Breast epithelium (tissue), 4 donors: ENCODE results near the gene CDC42SE2. TPM values are rescaled to one million over a fixed set of nuclear protein-coding genes. Genes with fewer than 3 reads are reported as not detected.

Experiments used
- DNase-seq, 2 donors: peaks; one replicate each; pipeline ENCODE4 v3.0.0-alpha.2; 2019; ENCODE audit warnings: low spot score in 2 of 2
- H3K27ac ChIP-seq, 2 donors: fragments of 200-600 bp; sonication (generic) in 1 of 2; one replicate each; pipeline ENCODE4 v1.5.1; 2016 to 2019; ENCODE audit warnings: mild to moderate bottlenecking in 1 of 2
- H3K27me3 ChIP-seq, 2 donors: fragments of 200-600 bp; sonication (generic) in 1 of 2; one replicate each; pipeline versions ENCODE4 v1.5.1 to v1.6.0; 2017 to 2019; ENCODE audit warnings: control low read depth in 1 of 2, mild to moderate bottlenecking in 1 of 2
- H3K36me3 ChIP-seq: fragments of 200-600 bp; one replicate; pipeline ENCODE4 v1.5.1; 2019
- H3K4me1 ChIP-seq, 2 donors: fragments of 200-600 bp; sonication (generic); one replicate each; pipeline ENCODE4 v1.5.1; 2016 to 2019; ENCODE audit warnings: control low read depth in 1 of 2
- H3K4me3 ChIP-seq, 3 donors: fragments of 200-600 bp; sonication (generic); 1 replicate in 2 of 3; 2 replicates in 1 of 3; pipeline ENCODE4 v1.5.1; 2016 to 2019; ENCODE audit warnings: mild to moderate bottlenecking in 3 of 3, moderate library complexity in 2 of 3
- H3K9me3 ChIP-seq, 2 donors: fragments of 200-600 bp; sonication (generic) in 1 of 2; one replicate each; pipeline ENCODE4 v1.5.1; 2016 to 2019; ENCODE audit warnings: control low read depth in 1 of 2
- CTCF ChIP-seq, 3 donors: fragments of 450-650 bp; IDR thresholded peaks; one replicate each; pipeline ENCODE4 v1.5.1; 2016 to 2017; ENCODE audit warnings: antibody characterized with exemption in 3 of 3, mild to moderate bottlenecking in 3 of 3, moderate library complexity in 3 of 3
- POLR2A ChIP-seq: fragments of 450-650 bp; IDR thresholded peaks from one replicate; pipeline ENCODE4 v1.6.1; 2016; ENCODE audit warnings: antibody characterized with exemption, mild to moderate bottlenecking, moderate library complexity
- POLR2AphosphoS5 ChIP-seq, 3 donors: sonication (generic); formaldehyde crosslinking; IDR thresholded peaks; one replicate each; pipeline ENCODE4 v1.6.1; 2017; ENCODE audit warnings: antibody characterized with exemption in 3 of 3
- intact Hi-C: fragments of 100-400 bp; cut with DNase I; formaldehyde crosslinking; loops from one replicate; pipeline ENCODE4 v1.15.1; 2023; ENCODE audit warnings: low total_unique reads
- total RNA-seq, 3 donors: library from RNA; depleted of rRNA; stranded (reverse); fragments of >200 nt; gene quantifications; one replicate each; pipeline ENCODE4 v1.1.0, GENCODE V29; 2016

The CDC42SE2 gene
- total RNA-seq, 3 donors from 2014 or later = 39.4 to 82.8 (median 41.0) TPM

- intact Hi-C loops = no loop called here
- DNase-seq = no peak
- H3K4me3 ChIP-seq = no peak overlapping the region
- H3K27ac ChIP-seq = no peak overlapping the region
- H3K27me3 ChIP-seq = no peaks in the 10 kb centered on the region
- H3K4me1 ChIP-seq = no peaks in the 10 kb centered on the region
- no peaks in the 10 kb centered on the region for H3K36me3 ChIP-seq
- H3K9me3 ChIP-seq = no peaks in the 10 kb centered on the region
- no peak for TF ChIP-seq POLR2A
- TF ChIP-seq CTCF (IDR thresholded peaks at IDR 0.05) = no peak
- TF ChIP-seq POLR2AphosphoS5 (IDR thresholded peaks at IDR 0.05) = no peak
Observed at GRCh38 chr5:131285703-131286399, 22.0 kb downstream of the CDC42SE2 start.

- no peak overlapping the region for H3K4me3 ChIP-seq
- H3K36me3 ChIP-seq = no peaks in the 10 kb centered on the region
- H3K4me1 ChIP-seq = no peaks in the 10 kb centered on the region
- H3K27me3 ChIP-seq = no peaks in the 10 kb centered on the region
- intact Hi-C loops = no loop called here
- H3K9me3 ChIP-seq = no peaks in the 10 kb centered on the region
- H3K27ac ChIP-seq = no peak overlapping the region
- no peak for DNase-seq
- no peak for TF ChIP-seq POLR2A
- no peak for TF ChIP-seq POLR2AphosphoS5 (IDR thresholded peaks at IDR 0.05)
- no peak for TF ChIP-seq CTCF (IDR thresholded peaks at IDR 0.05)
Observed at GRCh38 chr5:131286400-131286715, 22.5 kb downstream of the CDC42SE2 start.

- no peak overlapping the region for H3K4me3 ChIP-seq
- no peaks in the 10 kb centered on the region for H3K36me3 ChIP-seq
- H3K4me1 ChIP-seq = no peaks in the 10 kb centered on the region
- no peaks in the 10 kb centered on the region for H3K9me3 ChIP-seq
- intact Hi-C loops = no loop called here
- no peak for DNase-seq
- no peak overlapping the region for H3K27ac ChIP-seq
- no peak for TF ChIP-seq POLR2A
- no peak for TF ChIP-seq POLR2AphosphoS5 (IDR thresholded peaks at IDR 0.05)
- TF ChIP-seq CTCF (IDR thresholded peaks at IDR 0.05) = no peak
- H3K27me3 ChIP-seq = no peaks in the 10 kb centered on the region
Observed at GRCh38 chr5:131288328-131288727, 24.5 kb downstream of the CDC42SE2 start.

GRCh38 chr5:131289738-131290137, 25.9 kb downstream of the CDC42SE2 start:
- no peaks in the 10 kb centered on the region for H3K36me3 ChIP-seq
- H3K4me3 ChIP-seq = no peak overlapping the region
- H3K4me1 ChIP-seq = no peaks in the 10 kb centered on the region
- TF ChIP-seq POLR2AphosphoS5 (IDR thresholded peaks at IDR 0.05) = no peak
- TF ChIP-seq POLR2A = no peak
- TF ChIP-seq CTCF (IDR thresholded peaks at IDR 0.05) = no peak
- no peak overlapping the region for H3K27ac ChIP-seq
- no peaks in the 10 kb centered on the region for H3K9me3 ChIP-seq
- intact Hi-C loops = no loop called here
- DNase-seq = no peak
- H3K27me3 ChIP-seq = no peaks in the 10 kb centered on the region

GRCh38 chr5:131296213-131296672, 32.4 kb downstream of the CDC42SE2 start:
- H3K4me3 ChIP-seq = no peak overlapping the region
- H3K27me3 ChIP-seq = no peaks in the 10 kb centered on the region
- no peaks in the 10 kb centered on the region for H3K9me3 ChIP-seq
- no peaks in the 10 kb centered on the region for H3K36me3 ChIP-seq
- H3K4me1 ChIP-seq = no peaks in the 10 kb centered on the region
- DNase-seq = no peak
- intact Hi-C loops = no loop called here
- TF ChIP-seq POLR2A = no peak
- no peak overlapping the region for H3K27ac ChIP-seq
